ENCODE results near the gene GON4L. TPM values are rescaled to one million over a fixed set of nuclear protein-coding genes. Genes with fewer than 3 reads are reported as not detected.
"Not testable (repeated sequence)": the region's sequence is repeated elsewhere in the genome, so short reads cannot be mapped to it uniquely, and the experiment has no call there.

The GON4L gene
- total RNA-seq, 2 experiments from 2014 or later: 36.6 to 37.1 TPM

DNA sequence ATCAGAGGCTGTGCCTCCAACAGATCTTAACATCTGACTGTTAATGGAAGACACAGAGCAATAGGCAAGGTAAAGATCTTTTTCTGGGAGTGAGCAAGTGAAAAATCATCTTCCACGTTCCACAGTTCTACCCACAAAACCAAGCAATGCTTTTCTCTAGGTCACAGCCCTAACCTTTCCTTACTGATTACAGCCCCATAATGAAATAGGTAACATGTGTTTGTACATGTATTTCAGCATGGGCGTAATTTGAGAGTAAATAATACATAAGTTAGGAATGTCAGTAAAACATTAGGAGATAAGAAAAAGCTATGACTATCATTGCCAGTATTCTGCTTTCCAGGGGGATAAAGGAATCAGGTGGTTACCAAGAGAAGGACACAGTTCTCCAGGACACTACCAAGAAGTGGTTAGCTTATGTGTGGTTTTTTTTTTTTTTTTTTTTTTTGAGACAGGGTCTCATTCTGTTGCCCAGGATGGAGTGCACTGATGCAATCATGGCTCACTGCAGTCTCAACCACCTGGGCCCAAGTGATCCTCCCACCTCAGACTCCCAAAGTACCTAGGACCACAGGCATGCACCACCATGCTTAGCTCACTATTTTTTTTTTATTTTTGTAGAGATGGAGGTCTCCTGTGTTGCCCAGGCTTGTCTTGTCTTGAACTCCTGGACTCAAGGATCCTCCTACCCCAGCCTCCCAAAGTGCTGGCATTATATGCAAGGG, 96.1 kb downstream of the GON4L start:
- Mint-ChIP-seq H3K27ac (peak overlapping the region; percentile 11), H3K27me3 (ENCODE audit: low read depth) (no peaks in the 10 kb centered on the region), H3K4me1 (ENCODE audit: low read depth) (no peaks in the 10 kb centered on the region), H3K4me3 (no peak overlapping the region), H3K36me3 (ENCODE audit: low read depth) (peaks cover 28% of the 10 kb centered on the region), H3K9me3 (no peaks in the 10 kb centered on the region)
- intact Hi-C loops (cut with micrococcal nuclease): no loop called here
- CTCF ChIA-PET: interaction anchor here (1.0 kb wide), 1 partner anchor 16 kb away, joined by 3 read pairs; no protein-coding TSS in a partner anchor
- DNase-seq: no peak

DNA sequence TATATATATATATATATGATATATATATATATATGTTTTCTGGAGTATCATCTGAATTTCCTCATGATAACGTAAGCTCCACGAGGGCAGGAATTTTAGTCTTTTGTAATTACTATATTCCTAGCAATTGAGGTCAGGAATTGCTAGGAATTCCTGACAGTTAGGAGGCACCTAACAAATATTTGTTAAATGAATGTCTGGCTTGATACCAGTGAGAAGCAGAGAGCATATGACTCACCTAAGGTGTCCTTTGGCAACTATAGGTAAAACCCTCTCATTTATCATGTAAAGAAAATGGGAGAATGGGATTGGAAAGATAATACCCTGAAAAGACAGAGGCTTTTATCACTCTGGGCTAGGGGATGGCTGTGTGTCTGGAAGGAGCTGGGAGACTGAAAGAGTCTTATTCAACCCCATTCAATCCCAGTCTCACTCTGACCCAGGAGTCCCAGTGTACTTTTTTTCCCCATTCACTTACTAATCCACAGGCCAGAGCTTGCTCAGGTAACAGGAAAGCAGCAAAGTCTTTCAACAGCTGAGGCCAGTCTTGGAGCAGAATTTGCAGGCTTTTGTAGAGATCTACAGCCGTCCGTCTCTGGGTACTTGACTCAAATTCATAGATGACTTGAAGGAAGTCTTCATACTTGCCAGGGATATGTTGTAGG, 96.9 kb downstream of the GON4L start:
- no peak for DNase-seq
- peaks cover 25% of the 10 kb centered on the region for H3K36me3 Mint-ChIP-seq (ENCODE audit: low read depth)
- no peaks in the 10 kb centered on the region for H3K27me3 Mint-ChIP-seq (ENCODE audit: low read depth)
- H3K9me3 Mint-ChIP-seq: no peaks in the 10 kb centered on the region
- no peak overlapping the region for H3K27ac Mint-ChIP-seq
- no peak overlapping the region for H3K4me3 Mint-ChIP-seq
- H3K4me1 Mint-ChIP-seq (ENCODE audit: low read depth): no peaks in the 10 kb centered on the region
- intact Hi-C loops (cut with micrococcal nuclease): no loop called here
- CTCF ChIA-PET: interaction anchor here (1.0 kb wide), 1 partner anchor 15 kb away, joined by 3 read pairs; no protein-coding TSS in a partner anchor

DNA sequence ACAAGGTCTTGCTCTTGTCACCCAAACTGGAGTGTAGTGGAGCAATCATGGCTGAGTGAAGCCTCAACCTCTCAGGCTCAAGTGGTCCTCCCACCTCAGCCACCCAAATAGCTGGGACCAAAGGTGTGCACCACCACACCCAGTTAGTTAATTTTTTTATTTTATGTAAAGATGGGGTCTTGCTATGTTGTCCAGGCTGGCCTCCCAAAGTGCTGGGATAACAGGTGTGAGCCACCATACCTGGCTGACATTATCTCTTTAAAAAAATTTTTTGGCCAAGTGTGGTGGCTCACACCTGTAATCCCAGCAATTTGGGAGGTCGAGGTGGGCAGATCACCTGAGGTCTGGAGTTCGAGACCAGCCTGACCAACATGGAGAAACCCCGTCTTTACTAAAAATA, 98.0 kb downstream of the GON4L start:
- intact Hi-C loops (cut with micrococcal nuclease); H3K9me3 Mint-ChIP-seq; CTCF ChIA-PET; H3K4me1 Mint-ChIP-seq (ENCODE audit: low read depth); H3K4me3 Mint-ChIP-seq; H3K27ac Mint-ChIP-seq; H3K27me3 Mint-ChIP-seq (ENCODE audit: low read depth); DNase-seq: not testable (repeated sequence)
- peaks cover 23% of the 10 kb centered on the region for H3K36me3 Mint-ChIP-seq (ENCODE audit: low read depth)

DNA sequence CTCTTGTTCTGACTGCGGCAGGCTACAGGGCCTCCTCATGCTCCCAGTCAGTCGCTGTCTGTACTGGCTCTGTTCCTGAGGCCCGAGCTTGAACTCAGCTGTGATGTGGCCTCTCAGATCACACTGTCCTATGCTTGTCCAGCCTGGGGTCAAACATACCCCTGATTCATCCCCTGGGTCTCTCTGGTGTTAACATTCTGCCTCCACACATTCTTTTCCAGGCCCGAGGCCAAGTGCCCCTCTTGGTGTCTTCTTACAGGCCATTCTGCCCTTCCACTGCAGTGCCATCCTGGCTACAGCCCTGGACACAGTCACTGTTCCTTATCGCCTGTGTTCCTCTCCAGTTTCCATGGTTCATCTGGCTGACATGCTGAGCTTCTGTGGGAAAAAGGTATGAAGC, 108.9 kb downstream of the GON4L start:
- CTCF ChIA-PET; H3K9me3 Mint-ChIP-seq; H3K4me3 Mint-ChIP-seq; DNase-seq; H3K27me3 Mint-ChIP-seq (ENCODE audit: low read depth); H3K4me1 Mint-ChIP-seq (ENCODE audit: low read depth); H3K36me3 Mint-ChIP-seq (ENCODE audit: low read depth): not testable (repeated sequence)
- peak overlapping the region; percentile 63 for H3K27ac Mint-ChIP-seq
- intact Hi-C loops (cut with micrococcal nuclease): loop anchor here (10.0 kb wide), 1 partner anchor 167 kb away; the partner anchor contains the start of gene RIT1

DNA sequence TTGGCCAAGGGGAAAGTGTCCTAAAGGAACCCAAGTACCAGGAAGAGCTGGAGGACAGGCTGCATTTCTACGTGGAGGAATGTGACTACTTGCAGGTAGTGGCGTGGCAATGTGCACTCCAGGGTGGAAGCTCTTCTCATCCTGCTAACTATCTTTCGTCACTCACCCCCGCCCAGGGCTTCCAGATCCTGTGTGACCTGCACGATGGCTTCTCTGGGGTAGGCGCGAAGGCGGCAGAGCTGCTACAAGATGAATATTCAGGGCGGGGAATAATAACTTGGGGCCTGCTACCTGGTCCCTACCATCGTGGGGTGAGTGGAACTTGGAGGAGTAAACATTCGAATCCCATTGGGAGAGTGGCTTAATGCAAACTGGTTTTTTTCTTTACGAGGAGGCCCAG, 109.4 kb downstream of the GON4L start:
- intact Hi-C loops (cut with micrococcal nuclease): loop anchor here (10.0 kb wide), 1 partner anchor 167 kb away; the partner anchor contains the start of gene RIT1
- H3K4me3 Mint-ChIP-seq; H3K4me1 Mint-ChIP-seq (ENCODE audit: low read depth); DNase-seq; CTCF ChIA-PET; H3K27me3 Mint-ChIP-seq (ENCODE audit: low read depth); H3K36me3 Mint-ChIP-seq (ENCODE audit: low read depth); H3K9me3 Mint-ChIP-seq: not testable (repeated sequence)
- peak overlapping the region; percentile 11 for H3K27ac Mint-ChIP-seq

DNA sequence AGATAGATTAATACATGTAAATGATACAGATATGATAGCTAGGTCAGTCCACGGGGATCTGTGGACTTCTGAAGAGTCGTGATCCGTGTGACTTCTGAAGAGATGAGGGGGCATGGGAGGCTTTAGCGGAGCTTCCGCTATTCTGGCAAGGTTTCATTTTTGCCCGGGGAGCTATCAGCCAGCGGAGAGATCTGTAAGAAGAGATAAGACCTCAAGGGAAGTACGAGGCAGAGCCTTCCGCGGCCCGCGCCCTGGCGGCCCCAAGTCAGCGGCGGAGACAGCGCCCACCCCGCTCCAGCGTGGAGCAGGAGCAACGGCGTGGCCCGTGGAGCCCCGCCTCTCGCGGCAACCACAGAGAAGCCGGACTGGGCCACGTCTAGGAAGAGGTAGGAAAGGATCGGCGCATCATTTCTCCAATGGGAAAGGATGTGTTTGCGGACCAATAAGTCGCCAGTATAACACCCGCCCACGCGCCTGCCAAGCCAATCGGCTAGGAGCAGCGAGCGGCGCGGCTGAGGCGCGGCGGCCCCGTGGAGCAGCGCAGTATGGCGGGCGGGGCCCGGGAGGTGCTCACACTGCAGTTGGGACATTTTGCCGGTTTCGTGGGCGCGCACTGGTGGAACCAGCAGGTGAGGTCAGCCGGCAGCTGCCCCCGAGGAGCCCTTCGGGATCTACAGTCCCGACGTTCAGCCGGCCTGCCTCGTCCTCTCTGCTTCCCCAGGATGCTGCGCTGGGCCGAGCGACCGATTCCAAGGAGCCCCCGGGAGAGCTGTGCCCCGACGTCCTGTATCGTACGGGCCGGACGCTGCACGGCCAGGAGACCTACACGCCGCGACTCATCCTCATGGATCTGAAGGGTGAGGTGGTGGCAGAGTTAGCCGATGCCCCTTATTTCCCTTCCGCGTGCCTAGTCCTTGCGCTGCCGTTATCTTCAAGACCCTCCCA, 111.5 kb downstream of the GON4L start:
- not testable (repeated sequence) for H3K36me3 Mint-ChIP-seq (ENCODE audit: low read depth); H3K27me3 Mint-ChIP-seq (ENCODE audit: low read depth); H3K4me1 Mint-ChIP-seq (ENCODE audit: low read depth); H3K9me3 Mint-ChIP-seq
- Mint-ChIP-seq H3K4me3 (peak overlapping the region; percentile 87), H3K27ac (peak overlapping the region; percentile 84)
- CTCF ChIA-PET: interaction anchor here (0.7 to 1.2 kb wide), 3 partner anchors 15 to 55 kb away, joined by 3 to 5 read pairs (median 3); no protein-coding TSS in a partner anchor
- intact Hi-C loops (cut with micrococcal nuclease): loop anchor here (2.0 to 10.0 kb wide), 5 partner anchors 57 to 309 kb away; partner anchors contain the start of genes ARHGEF2, DAP3, GON4L and LAMTOR2
- peak; percentile 99 for DNase-seq

GRCh38 chr1:155744711-155745283, 112.2 kb downstream of the GON4L start:
- peaks cover 3% of the 10 kb centered on the region for H3K36me3 Mint-ChIP-seq (ENCODE audit: low read depth)
- H3K27ac Mint-ChIP-seq: peak overlapping the region; percentile 84
- H3K27me3 Mint-ChIP-seq (ENCODE audit: low read depth): no peaks in the 10 kb centered on the region
- H3K4me3 Mint-ChIP-seq: peak overlapping the region; percentile 87
- H3K4me1 Mint-ChIP-seq (ENCODE audit: low read depth): peaks cover 6% of the 10 kb centered on the region
- no peak for DNase-seq
- CTCF ChIA-PET: interaction anchor here (0.6 to 1.4 kb wide), 5 partner anchors 15 to 494 kb away, joined by 3 to 5 read pairs (median 5); no protein-coding TSS in a partner anchor
- intact Hi-C loops (cut with micrococcal nuclease): loop anchor here (2.0 to 10.0 kb wide), 5 partner anchors 56 to 310 kb away; partner anchors contain the start of genes ARHGEF2, DAP3, GON4L and LAMTOR2
- H3K9me3 Mint-ChIP-seq: no peaks in the 10 kb centered on the region

DNA sequence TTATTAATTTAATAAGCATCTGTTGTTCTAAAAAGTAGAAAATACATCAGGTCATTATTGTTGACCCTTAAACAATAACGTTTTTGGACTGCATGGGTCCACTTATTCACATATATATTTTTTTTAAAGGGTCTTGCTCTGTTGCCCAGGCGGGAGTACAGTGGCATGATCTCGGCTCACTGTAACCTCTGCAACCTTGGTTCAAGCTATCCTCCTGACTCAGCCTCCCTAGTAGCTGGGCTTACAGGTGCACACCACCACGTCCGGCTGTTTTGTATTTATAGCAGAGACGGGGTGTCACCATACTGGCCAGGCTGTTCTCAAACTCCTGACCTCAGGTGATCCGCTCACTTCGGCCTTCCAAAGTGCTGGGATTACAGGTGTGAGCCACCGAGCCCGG, 115.1 kb downstream of the GON4L start:
- no peaks in the 10 kb centered on the region for H3K27me3 Mint-ChIP-seq (ENCODE audit: low read depth)
- H3K36me3 Mint-ChIP-seq (ENCODE audit: low read depth): peaks cover 4% of the 10 kb centered on the region
- no peak for DNase-seq
- CTCF ChIA-PET: interaction anchor here (0.7 kb wide), 1 partner anchor 1466 kb away, joined by 5 read pairs; no protein-coding TSS in a partner anchor
- no peaks in the 10 kb centered on the region for H3K9me3 Mint-ChIP-seq
- H3K4me3 Mint-ChIP-seq: no peak overlapping the region
- no peaks in the 10 kb centered on the region for H3K4me1 Mint-ChIP-seq (ENCODE audit: low read depth)
- intact Hi-C loops (cut with micrococcal nuclease): loop anchor here (10.0 kb wide), 1 partner anchor 173 kb away; the partner anchor contains the start of gene RIT1
- H3K27ac Mint-ChIP-seq: no peak overlapping the region

- H3K27ac Mint-ChIP-seq: no peak overlapping the region
- no peaks in the 10 kb centered on the region for H3K4me1 Mint-ChIP-seq (ENCODE audit: low read depth)
- intact Hi-C loops (cut with micrococcal nuclease): loop anchor here (10.0 kb wide), 1 partner anchor 174 kb away; the partner anchor contains the start of gene RIT1
- no peak overlapping the region for H3K4me3 Mint-ChIP-seq
- no peak for DNase-seq
- no peaks in the 10 kb centered on the region for H3K9me3 Mint-ChIP-seq
- H3K36me3 Mint-ChIP-seq (ENCODE audit: low read depth): peaks cover 7% of the 10 kb centered on the region
- no peaks in the 10 kb centered on the region for H3K27me3 Mint-ChIP-seq (ENCODE audit: low read depth)
- CTCF ChIA-PET: no interaction called here
These were observed 116.0 kb downstream of the GON4L start for GRCh38 chr1:155740995-155741394.

- intact Hi-C loops (cut with micrococcal nuclease): no loop called here
- CTCF ChIA-PET: interaction anchor here (0.5 to 1.5 kb wide), 7 partner anchors 8 to 478 kb away, joined by 3 to 6 read pairs (median 3); partner anchors contain the start of gene RUSC1
- no peaks in the 10 kb centered on the region for H3K9me3 Mint-ChIP-seq
- H3K27me3 Mint-ChIP-seq (ENCODE audit: low read depth): no peaks in the 10 kb centered on the region
- H3K4me1 Mint-ChIP-seq (ENCODE audit: low read depth): no peaks in the 10 kb centered on the region
- DNase-seq: peak; percentile 49
- H3K27ac Mint-ChIP-seq: no peak overlapping the region
- H3K4me3 Mint-ChIP-seq: no peak overlapping the region
- H3K36me3 Mint-ChIP-seq (ENCODE audit: low read depth): peaks cover 8% of the 10 kb centered on the region
These were observed 127.7 kb downstream of the GON4L start for GRCh38 chr1:155729031-155729898.

GRCh38 chr1:155725142-155725541, 131.9 kb downstream of the GON4L start:
- Mint-ChIP-seq H3K27ac (no peak overlapping the region), H3K9me3 (no peaks in the 10 kb centered on the region), H3K4me1 (ENCODE audit: low read depth) (no peaks in the 10 kb centered on the region), H3K4me3 (no peak overlapping the region), H3K27me3 (ENCODE audit: low read depth) (no peaks in the 10 kb centered on the region), H3K36me3 (ENCODE audit: low read depth) (peaks cover 10% of the 10 kb centered on the region)
- CTCF ChIA-PET: interaction anchor here (0.8 kb wide), 1 partner anchor 9 kb away, joined by 3 read pairs; no protein-coding TSS in a partner anchor
- intact Hi-C loops (cut with micrococcal nuclease): no loop called here
- no peak for DNase-seq
